GDM1 (cell line): ENCODE data around the gene PROCA1.

Source experiments
- DNase-seq: peaks from one replicate; lab custom pipeline; 2025; lab: John Stamatoyannopoulos, UW

Gene PROCA1

GRCh38 chr17:28707339-28707720, 4.4 kb downstream of the PROCA1 start:
- DNase-seq, result no peak

- no peak for DNase-seq
Measured at GRCh38 chr17:28706471-28707338, 5.0 kb downstream of the PROCA1 start.

DNA sequence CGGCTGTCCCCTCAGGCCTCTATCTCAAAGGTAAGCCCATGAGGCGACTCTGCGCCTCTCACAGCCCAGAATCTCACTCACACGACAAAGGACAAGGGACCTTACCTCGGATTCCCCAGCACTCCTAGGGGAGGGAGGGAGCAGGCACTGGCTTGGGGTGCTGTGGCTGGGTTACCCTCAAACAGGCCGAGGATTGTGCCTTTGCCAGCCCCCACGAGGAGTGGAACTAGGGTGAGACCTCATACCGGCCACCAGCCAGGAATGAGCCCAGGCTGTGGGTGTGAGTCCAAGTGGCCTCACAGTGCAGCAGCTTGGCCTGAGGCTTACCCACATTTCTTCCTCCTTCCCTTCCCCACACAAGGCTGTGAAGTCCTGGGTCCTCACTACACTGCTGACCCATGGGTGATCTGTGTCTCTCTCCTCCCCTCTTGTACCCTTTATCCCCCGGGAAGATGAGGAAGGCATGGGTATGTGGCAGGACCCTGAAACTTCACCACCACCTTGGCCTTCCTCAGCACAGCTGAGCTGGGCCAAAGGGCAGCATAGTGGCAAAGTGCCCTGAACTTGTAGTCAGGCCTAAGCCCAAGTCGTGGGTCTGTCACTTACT, 5.9 kb downstream of the PROCA1 start:
- no peak for DNase-seq

- DNase-seq, result no peak
Measured at GRCh38 chr17:28705074-28705659, 6.5 kb downstream of the PROCA1 start.

- DNase-seq, result no peak
Measured at GRCh38 chr17:28704219-28704858, 7.3 kb downstream of the PROCA1 start.

GRCh38 chr17:28703552-28704218, 8.0 kb downstream of the PROCA1 start:
- no peak for DNase-seq

- no peak for DNase-seq
Measured at GRCh38 chr17:28702752-28703150, 8.9 kb downstream of the PROCA1 start.

DNA sequence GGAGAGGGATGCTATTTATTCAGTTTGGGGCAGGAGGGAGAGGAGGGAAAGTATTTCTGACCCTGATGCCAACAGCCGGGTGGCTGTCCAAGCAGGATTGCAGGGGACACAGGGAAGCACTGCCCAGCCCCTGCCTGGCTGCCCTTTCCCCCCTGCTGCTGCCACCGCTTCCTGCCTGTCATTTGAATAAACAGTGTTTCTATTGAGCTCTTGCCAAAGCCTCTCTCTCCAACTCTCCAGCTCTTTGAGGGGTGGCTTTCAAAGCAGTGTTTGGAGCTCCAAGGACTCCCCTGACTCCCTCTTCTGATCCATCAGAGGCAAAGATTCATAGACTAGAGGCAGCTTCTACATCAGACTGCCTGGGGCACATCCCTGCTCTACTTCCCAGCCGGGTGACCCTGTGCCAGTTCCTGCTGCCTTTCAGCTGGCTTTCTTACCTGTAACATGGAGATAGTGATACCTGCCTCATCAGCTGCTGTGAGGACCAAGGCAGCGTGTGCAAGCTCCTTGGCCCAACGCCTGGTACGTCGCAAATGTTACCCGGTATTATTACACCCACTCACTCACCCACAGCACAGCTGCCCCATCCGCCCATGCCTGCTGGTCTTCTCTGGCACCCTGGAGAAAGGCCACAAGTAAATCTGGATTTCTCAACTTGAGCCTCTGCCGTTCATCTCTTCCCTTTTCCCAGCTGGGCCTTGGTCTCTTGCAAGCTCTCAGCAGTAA, 9.5 kb downstream of the PROCA1 start:
- DNase-seq, result no peak

GRCh38 chr17:28700830-28701492, 10.7 kb downstream of the PROCA1 start:
- DNase-seq, result no peak

DNA sequence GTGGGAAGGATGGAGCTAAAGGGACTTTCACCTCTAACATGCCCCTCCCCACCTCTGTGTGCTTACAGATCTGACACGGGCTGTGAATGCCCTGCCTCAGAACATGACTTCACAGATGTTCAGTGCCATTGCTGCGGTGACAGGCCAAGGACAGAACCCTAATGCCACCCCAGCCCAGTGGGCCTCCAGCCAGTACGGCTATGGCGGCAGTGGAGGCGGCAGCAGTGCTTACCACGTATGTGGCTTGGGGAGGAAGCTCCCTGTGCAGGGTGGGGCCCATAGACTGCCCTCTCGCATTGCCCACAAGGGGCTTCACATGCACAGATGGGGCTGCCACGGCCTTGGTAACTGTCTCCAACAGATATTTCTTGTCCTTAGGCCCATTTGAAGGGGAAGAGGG, 11.4 kb downstream of the PROCA1 start:
- DNase-seq, result no peak

GRCh38 chr17:28698253-28698941, 13.3 kb downstream of the PROCA1 start:
- no peak for DNase-seq

GRCh38 chr17:28693869-28694268, 17.8 kb downstream of the PROCA1 start:
- DNase-seq, result no peak

DNA sequence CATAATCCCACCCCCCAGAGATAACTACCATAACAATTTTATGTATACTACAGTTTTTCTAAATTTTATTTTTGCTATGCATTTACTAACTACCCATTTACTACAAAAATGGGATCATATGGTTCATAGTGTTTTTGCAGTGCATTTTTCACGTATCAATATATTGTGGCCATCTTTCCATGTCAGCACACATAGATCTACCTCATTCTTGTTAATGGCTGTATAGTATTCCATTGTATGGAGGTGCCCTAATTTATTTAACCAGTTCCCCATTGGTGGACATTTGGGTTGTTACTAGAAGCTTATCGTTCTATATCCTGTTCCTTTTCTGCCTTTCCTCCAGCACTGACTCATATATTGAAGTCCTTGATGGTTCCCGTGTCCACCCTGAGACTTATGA, 22.7 kb downstream of the PROCA1 start:
- DNase-seq, result no peak

GRCh38 chr17:28688481-28688880, 23.2 kb downstream of the PROCA1 start:
- no peak for DNase-seq

- no peak for DNase-seq
Measured at GRCh38 chr17:28686296-28686695, 25.4 kb downstream of the PROCA1 start.

DNA sequence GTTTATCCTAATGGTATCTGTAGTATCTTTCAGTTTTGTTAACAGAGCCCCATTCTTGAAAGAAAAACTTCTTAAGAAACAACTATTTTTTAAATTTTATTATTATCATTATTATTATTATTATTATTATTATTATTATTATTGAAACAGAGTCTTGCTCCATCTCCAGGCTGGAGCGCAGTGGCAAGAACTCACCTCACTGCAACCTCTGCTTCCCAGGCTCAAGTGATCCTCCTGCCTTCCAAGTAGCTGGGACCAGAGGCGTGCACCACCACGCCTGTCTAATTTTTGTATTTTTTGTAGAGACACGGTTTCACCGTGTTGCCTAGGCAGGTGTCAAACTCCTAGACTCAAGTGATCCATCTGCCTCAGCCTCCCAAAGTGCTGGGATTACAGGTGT, 26.3 kb downstream of the PROCA1 start:
- no peak for DNase-seq

- DNase-seq, result no peak
Measured at GRCh38 chr17:28684963-28685362, 26.7 kb downstream of the PROCA1 start.

DNA sequence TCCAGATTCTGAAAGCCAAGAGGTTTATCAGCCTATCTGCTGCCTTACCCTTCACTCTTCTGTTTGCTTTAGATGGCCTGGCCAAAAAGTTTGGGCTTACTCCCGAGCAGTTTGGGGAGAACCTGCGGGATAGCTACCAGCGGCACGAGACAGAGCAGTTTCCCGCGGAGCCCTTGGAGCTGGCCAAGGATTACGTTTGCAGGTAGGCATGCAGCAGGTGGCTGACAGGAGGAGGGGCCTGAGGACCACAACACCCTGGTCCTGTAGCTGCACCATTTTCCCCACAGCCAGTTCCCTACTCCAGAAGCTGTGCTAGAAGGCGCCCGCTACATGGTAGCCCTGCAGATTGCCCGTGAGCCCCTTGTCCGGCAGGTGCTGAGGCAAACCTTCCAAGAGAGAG, 29.0 kb downstream of the PROCA1 start:
- no peak for DNase-seq

DNA sequence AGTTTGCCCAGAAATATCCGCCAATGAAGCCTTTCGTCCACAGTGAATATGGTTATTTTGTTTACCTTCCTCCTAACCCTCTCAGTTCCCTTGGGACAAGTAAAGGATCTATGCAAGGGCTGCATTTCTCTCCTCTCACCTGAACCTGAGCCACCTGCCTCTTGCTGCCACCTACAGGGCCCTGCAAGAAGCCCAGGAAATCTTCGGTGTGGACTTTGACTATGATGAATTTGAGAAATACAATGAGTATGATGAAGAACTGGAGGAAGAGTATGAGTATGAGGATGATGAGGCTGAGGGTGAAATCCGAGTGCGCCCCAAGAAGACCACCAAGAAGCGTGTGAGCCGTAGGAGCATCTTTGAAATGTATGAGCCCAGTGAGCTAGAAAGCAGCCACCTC, 35.7 kb downstream of the PROCA1 start:
- no peak for DNase-seq

GRCh38 chr17:28675490-28675889, 36.2 kb downstream of the PROCA1 start:
- DNase-seq, result no peak
